Neuronal stem cell (in vitro differentiated cells): Measurements from ENCODE around the gene SORBS2.
A peak's percentile ranks its signal among the peaks of the same experiment; 100 is the strongest.

ENCODE experiments used
- DNase-seq: peaks from one replicate; pipeline ENCODE4 v3.0.0-alpha.2; 2013; ENCODE audit warnings: low spot score
- H2AFZ ChIP-seq: one replicate; pipeline ENCODE4 v1.6.1; 2013; ENCODE audit warnings: mild to moderate bottlenecking, low read length, inconsistent platforms
- H2AK5ac ChIP-seq: 2 replicates; pipeline ENCODE4 v1.6.1; 2013; ENCODE audit warnings: low read depth, mild to moderate bottlenecking, inconsistent platforms, low read length, moderate library complexity, mixed read lengths
- H2BK120ac ChIP-seq: 2 replicates; pipeline ENCODE4 v1.6.1; 2013; ENCODE audit warnings: low read depth, mild to moderate bottlenecking, inconsistent platforms, low read length, moderate library complexity, mixed read lengths
- H2BK12ac ChIP-seq: one replicate; pipeline ENCODE4 v1.6.1; 2013; ENCODE audit warnings: low read length, inconsistent platforms
- H2BK15ac ChIP-seq: 2 replicates; pipeline ENCODE4 v1.6.1; 2013; ENCODE audit warnings: mild to moderate bottlenecking, low read length, inconsistent platforms, mixed read lengths
- H2BK5ac ChIP-seq: one replicate; pipeline ENCODE4 v1.6.1; 2013; ENCODE audit warnings: inconsistent platforms, mild to moderate bottlenecking, low read length, moderate library complexity
- H3K14ac ChIP-seq: one replicate; pipeline ENCODE4 v1.6.1; 2013; ENCODE audit warnings: low read length, inconsistent platforms
- H3K18ac ChIP-seq: 2 replicates; pipeline ENCODE4 v1.6.1; 2013; ENCODE audit warnings: low read length, inconsistent platforms
- H3K23ac ChIP-seq: 2 replicates; pipeline ENCODE4 v1.6.1; 2013; ENCODE audit warnings: low read depth, mild to moderate bottlenecking, mixed read lengths, low read length, inconsistent platforms; ENCODE audit not compliant: poor library complexity
- H3K27ac ChIP-seq: replicated peaks from 3 replicates; pipeline ENCODE4 v1.5.1; 2013; ENCODE audit warnings: low read length, inconsistent platforms
- H3K27me3 ChIP-seq, 3 experiments: 2 replicates each; pipeline ENCODE4 v1.6.1; 2013; ENCODE audit warnings: low read length in 3 of 3, mild to moderate bottlenecking in 2 of 3, inconsistent platforms in 1 of 3, low read depth in 1 of 3, mixed read lengths in 1 of 3, moderate library complexity in 1 of 3; ENCODE audit not compliant: control insufficient read depth in 3 of 3, insufficient read depth in 3 of 3
- H3K36me3 ChIP-seq, 2 donors: replicated peaks in 1 of 2; 2 replicates each; pipeline ENCODE4 v1.6.1; 2013; ENCODE audit warnings: low read length in 2 of 2; ENCODE audit not compliant: control insufficient read depth in 2 of 2, insufficient read depth in 2 of 2
- H3K4ac ChIP-seq: 2 replicates; pipeline ENCODE4 v1.6.1; 2013; ENCODE audit warnings: inconsistent platforms, mild to moderate bottlenecking, low read length, moderate library complexity
- H3K4me1 ChIP-seq, 2 donors: 1 replicate in 1 of 2; 2 replicates in 1 of 2; pipeline ENCODE4 v1.6.1; 2013; ENCODE audit warnings: low read length in 2 of 2, low read depth in 1 of 2; ENCODE audit not compliant: control insufficient read depth in 2 of 2, insufficient read depth in 1 of 2
- H3K4me2 ChIP-seq: one replicate; pipeline ENCODE4 v1.6.1; 2013; ENCODE audit warnings: mild to moderate bottlenecking, low read length, inconsistent platforms; ENCODE audit not compliant: insufficient read depth, poor library complexity, severe bottlenecking
- H3K4me3 ChIP-seq, 2 donors: 2 replicates each; pipeline ENCODE4 v1.5.1; 2013; ENCODE audit warnings: low read length in 2 of 2, mild to moderate bottlenecking in 2 of 2, inconsistent platforms in 1 of 2, moderate library complexity in 1 of 2
- H3K79me1 ChIP-seq: one replicate; pipeline ENCODE4 v1.6.1; 2013; ENCODE audit warnings: low read depth, mild to moderate bottlenecking, inconsistent platforms, low read length, moderate library complexity
- H3K9ac ChIP-seq: one replicate; pipeline ENCODE4 v1.6.1; 2013; ENCODE audit warnings: mild to moderate bottlenecking, low read depth, low read length, inconsistent platforms; ENCODE audit not compliant: poor library complexity
- H3K9me3 ChIP-seq, 2 donors: replicated peaks in 1 of 2; 2 replicates each; pipeline versions ENCODE3 to v1.6.1; 2013; ENCODE audit warnings: low read length in 2 of 2, mild to moderate bottlenecking in 2 of 2, inconsistent platforms in 1 of 2, low read depth in 1 of 2, mixed read lengths in 1 of 2, moderate library complexity in 1 of 2; ENCODE audit not compliant: control insufficient read depth in 2 of 2, insufficient read depth in 1 of 2
- H4K8ac ChIP-seq: one replicate; pipeline ENCODE4 v1.6.1; 2013; ENCODE audit warnings: low read depth, mild to moderate bottlenecking, inconsistent platforms, low read length, moderate library complexity
- H4K91ac ChIP-seq: one replicate; pipeline ENCODE4 v1.6.1; 2013; ENCODE audit warnings: low read length, low read depth, mild to moderate bottlenecking, inconsistent platforms; ENCODE audit not compliant: poor library complexity
- WGBS, 2 donors: extraction: QIAGEN DNeasy Blood & Tissue Kit; methylation state at CpG; one replicate each; pipeline ENCODE4 v1.1.7; 2013; ENCODE audit warnings: missing lambda C conversion rate in 2 of 2, mixed read lengths in 1 of 2; ENCODE audit not compliant: insufficient read length in 2 of 2, insufficient replicate concordance in 1 of 2; ENCODE audit errors: extremely low coverage in 2 of 2; 5-methylcytosine and 5-hydroxymethylcytosine counted together

SORBS2 gene

DNA sequence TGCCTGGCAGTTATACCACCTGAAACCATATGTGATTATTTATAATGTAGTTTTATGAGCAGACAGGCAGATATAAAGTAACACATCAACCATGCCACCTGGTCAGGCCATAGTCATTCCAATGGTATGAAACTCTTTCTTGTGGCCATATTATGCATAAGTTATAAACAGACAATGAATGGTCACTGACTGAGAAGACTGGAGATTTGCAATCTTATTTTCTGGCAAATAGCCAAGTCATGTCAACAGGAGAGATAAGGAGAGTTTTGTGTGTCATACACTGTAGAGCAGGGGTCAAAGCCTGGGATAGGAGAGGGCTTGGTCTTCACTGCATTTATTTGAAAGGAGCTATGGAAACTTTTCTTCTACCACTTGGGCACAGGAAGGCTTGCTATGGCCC is 29.5 kb downstream of the SORBS2 start:
- no peak overlapping the region for H2BK12ac ChIP-seq
- H3K14ac ChIP-seq = no peak overlapping the region
- no peak overlapping the region for H3K27ac ChIP-seq
- no peak overlapping the region for H3K23ac ChIP-seq
- peaks cover 6 to 9% of the 10 kb centered on the region in 2 donors for H3K4me1 ChIP-seq
- H3K4me3 ChIP-seq = no peak overlapping the region
- no peak overlapping the region for H3K9ac ChIP-seq
- peaks cover 2% of the 10 kb centered on the region for H3K79me1 ChIP-seq
- DNase-seq = no peak
- H2AFZ ChIP-seq = no peak overlapping the region
- no peak overlapping the region for H2BK15ac ChIP-seq
- no peak overlapping the region for H3K18ac ChIP-seq
- H2BK120ac ChIP-seq = no peak overlapping the region
- no peaks in the 10 kb centered on the region for H3K27me3 ChIP-seq
- H3K4me2 ChIP-seq = no peak overlapping the region
- H3K4ac ChIP-seq = no peak overlapping the region
- H3K36me3 ChIP-seq = peaks cover 0 to 25% of the 10 kb centered on the region in 2 donors
- peaks cover 0 to 11% of the 10 kb centered on the region in 2 donors for H3K9me3 ChIP-seq
- H4K91ac ChIP-seq = no peak overlapping the region
- H4K8ac ChIP-seq = no peak overlapping the region
- no peak overlapping the region for H2AK5ac ChIP-seq
- H2BK5ac ChIP-seq = no peak overlapping the region

DNA sequence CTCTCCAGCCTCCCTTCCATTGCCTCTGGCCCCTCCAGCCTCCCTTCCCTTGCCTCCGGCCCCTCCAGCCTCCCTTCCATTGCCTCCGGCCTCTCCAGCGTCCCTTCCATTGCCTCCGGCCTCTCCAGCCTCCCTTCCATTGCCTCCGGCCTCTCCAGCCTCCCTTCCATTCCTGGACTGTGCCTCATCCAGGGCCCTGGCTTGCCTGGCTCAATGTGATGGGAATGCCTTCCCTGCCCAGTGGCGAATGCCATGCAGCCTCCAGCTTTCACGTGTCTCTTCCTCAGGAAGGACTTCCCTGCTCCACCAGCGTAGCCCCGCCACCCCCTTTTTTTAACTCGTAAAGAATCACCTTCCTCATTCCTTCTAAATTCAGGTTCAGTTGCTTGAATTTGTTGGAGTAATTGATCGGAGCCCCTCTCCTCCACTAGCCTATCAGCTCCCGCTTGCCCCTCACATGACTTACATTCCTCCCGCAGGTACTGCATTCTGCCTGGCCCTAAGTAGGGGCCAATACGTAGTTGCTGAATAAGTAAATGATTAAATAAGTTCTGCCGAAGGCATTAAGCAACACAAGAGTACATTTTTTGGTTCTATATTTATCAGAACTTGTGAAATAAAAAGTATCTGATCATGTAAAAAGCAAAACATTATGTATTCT is 30.3 kb downstream of the SORBS2 start:
- no CpG with 5 or more reads among the region's 15 CpGs for WGBS, 2 donors
- no peak overlapping the region for H3K4me3 ChIP-seq
- H2BK12ac ChIP-seq = no peak overlapping the region
- H3K79me1 ChIP-seq = peaks cover 2% of the 10 kb centered on the region
- H3K27ac ChIP-seq = peak overlapping the region; percentile 5
- H3K36me3 ChIP-seq = peaks cover 0 to 20% of the 10 kb centered on the region in 2 donors
- no peak overlapping the region for H2AFZ ChIP-seq
- no peak overlapping the region for H3K23ac ChIP-seq
- peak overlapping the region; percentile 51 for H2BK15ac ChIP-seq
- no peak for DNase-seq
- no peak overlapping the region for H3K4me2 ChIP-seq
- no peak overlapping the region for H3K9ac ChIP-seq
- H2BK120ac ChIP-seq = no peak overlapping the region
- H2AK5ac ChIP-seq = peak overlapping the region; percentile 68
- no peaks in the 10 kb centered on the region for H3K27me3 ChIP-seq
- H3K4ac ChIP-seq = no peak overlapping the region
- H3K4me1 ChIP-seq = peaks cover 6 to 9% of the 10 kb centered on the region in 2 donors
- H3K14ac ChIP-seq = no peak overlapping the region
- peak overlapping the region; percentile 76 for H3K18ac ChIP-seq
- H4K91ac ChIP-seq = no peak overlapping the region
- H4K8ac ChIP-seq = no peak overlapping the region
- peak overlapping the region; percentile 79 for H2BK5ac ChIP-seq
- H3K9me3 ChIP-seq = peaks cover 0 to 11% of the 10 kb centered on the region in 2 donors

DNA sequence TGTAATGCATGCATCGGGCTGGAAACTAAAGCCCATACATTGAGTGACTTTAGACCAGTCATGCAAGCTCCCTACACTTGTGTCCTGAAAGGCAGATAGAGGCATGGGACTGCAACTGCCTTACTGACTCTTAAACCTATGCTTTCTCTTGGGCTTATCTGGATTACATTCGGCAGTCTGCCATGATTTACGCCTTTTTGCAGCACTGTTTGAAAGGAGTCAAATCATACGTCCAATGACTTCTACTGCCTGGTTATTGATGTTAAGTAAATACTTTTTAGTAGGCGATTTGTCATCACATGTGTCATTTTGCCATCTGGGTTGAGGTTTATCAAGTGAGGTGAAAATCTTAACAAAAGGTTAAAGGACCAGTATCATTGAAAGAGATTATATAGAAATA is 31.5 kb downstream of the SORBS2 start:
- Histone ChIP-seq H4K91ac (no peak overlapping the region), H2BK5ac (no peak overlapping the region), H3K36me3 (peaks cover 0 to 17% of the 10 kb centered on the region in 2 donors), H3K9me3 (peaks cover 0 to 9% of the 10 kb centered on the region in 2 donors), H2BK120ac (no peak overlapping the region), H3K23ac (no peak overlapping the region), H3K4me2 (no peak overlapping the region), H2BK15ac (no peak overlapping the region), H3K79me1 (no peaks in the 10 kb centered on the region), H3K18ac (no peak overlapping the region), H2AFZ (no peak overlapping the region), H3K4ac (no peak overlapping the region), H3K27ac (peak overlapping the region; percentile 45), H2AK5ac (no peak overlapping the region), H3K4me3 (no peak overlapping the region), H2BK12ac (no peak overlapping the region), H3K4me1 (peaks cover 9 to 10% of the 10 kb centered on the region in 2 donors), H4K8ac (no peak overlapping the region), H3K9ac (no peak overlapping the region), H3K27me3 (no peaks in the 10 kb centered on the region), H3K14ac (no peak overlapping the region)
- WGBS, 2 donors = no CpG with 5 or more reads among the region's 5 CpGs
- no peak for DNase-seq

DNA sequence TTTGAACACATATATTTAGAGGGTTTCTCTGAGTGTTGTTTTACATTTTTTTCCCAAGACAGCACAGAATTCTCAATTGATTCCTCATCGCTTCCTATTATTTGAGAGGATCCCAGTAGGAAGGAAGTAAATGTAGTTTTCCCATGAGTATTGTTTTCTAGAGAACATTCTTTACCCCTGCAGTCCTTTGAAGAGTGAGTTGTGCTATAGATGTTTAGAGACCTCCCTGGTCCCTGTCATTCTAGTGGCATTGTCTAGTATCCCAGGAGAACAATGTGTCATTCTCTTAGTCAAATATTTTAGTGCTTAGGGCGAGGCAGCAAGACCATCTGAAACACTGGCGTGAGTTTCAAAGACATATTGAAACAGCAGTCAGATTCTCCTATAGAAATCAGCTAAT is 32.5 kb downstream of the SORBS2 start:
- Histone ChIP-seq H3K18ac (no peak overlapping the region), H3K14ac (no peak overlapping the region), H3K9ac (no peak overlapping the region), H2BK120ac (no peak overlapping the region), H3K4ac (no peak overlapping the region), H3K4me3 (no peak overlapping the region), H3K27me3 (no peaks in the 10 kb centered on the region), H3K9me3 (peaks cover 0 to 3% of the 10 kb centered on the region in 2 donors), H2BK5ac (no peak overlapping the region), H3K23ac (no peak overlapping the region), H2BK12ac (no peak overlapping the region), H4K91ac (no peak overlapping the region), H3K36me3 (peaks cover 0 to 7% of the 10 kb centered on the region in 2 donors), H4K8ac (no peak overlapping the region), H3K79me1 (no peaks in the 10 kb centered on the region), H3K4me2 (no peak overlapping the region), H3K4me1 (peaks cover 9 to 20% of the 10 kb centered on the region in 2 donors), H2AFZ (no peak overlapping the region), H2AK5ac (no peak overlapping the region), H3K27ac (peak overlapping the region; percentile 7), H2BK15ac (no peak overlapping the region)
- WGBS, 2 donors = no CpG with 5 or more reads among the region's 3 CpGs
- DNase-seq = peak; percentile 26
